Stimulated activated memory B cell treated with anti-CD40 and anti-IgM and Interleukin-4, amounts not matched to agents 10 μg/mL and 1 μg/mL and 100 μg/mL, for 72 hours (primary cell): ENCODE measurements around the gene LRRC36.
A peak's percentile ranks its signal among the peaks of the same experiment; 100 is the strongest.
"Not testable (repeated sequence)": the region's sequence is repeated elsewhere in the genome, so short reads cannot be mapped to it uniquely, and the experiment has no call there.

Experiments
- ATAC-seq: fragments of 150-1000 bp; cut with Tn5 transposase; 2 replicates; pipeline ENCODE4 v1.10.0; 2021
- H3K27ac Mint-ChIP-seq: one replicate; pipeline ENCODE4 v1.8.0; 2022; ENCODE audit warnings: mild to moderate bottlenecking, mixed read lengths
- H3K27me3 Mint-ChIP-seq: one replicate; pipeline ENCODE4 v1.8.0; 2022; ENCODE audit warnings: mixed read lengths
- H3K36me3 Mint-ChIP-seq: one replicate; pipeline ENCODE4 v1.8.0; 2022; ENCODE audit warnings: mixed read lengths
- H3K4me1 Mint-ChIP-seq: one replicate; pipeline ENCODE4 v1.8.0; 2022; ENCODE audit warnings: mixed read lengths
- H3K4me3 Mint-ChIP-seq: one replicate; pipeline ENCODE4 v1.8.0; 2022; ENCODE audit warnings: mild to moderate bottlenecking, moderate library complexity, mixed read lengths
- H3K9me3 Mint-ChIP-seq: one replicate; pipeline ENCODE4 v1.8.0; 2022; ENCODE audit warnings: mixed read lengths

LRRC36 gene

GRCh38 chr16:67412294-67412693 is 85.7 kb downstream of the LRRC36 start:
- Mint-ChIP-seq H3K27ac (no peak overlapping the region), H3K9me3 (no peaks in the 10 kb centered on the region), H3K27me3 (peaks cover 38% of the 10 kb centered on the region), H3K4me3 (no peak overlapping the region), H3K36me3 (no peaks in the 10 kb centered on the region), H3K4me1 (peaks cover 20% of the 10 kb centered on the region)
- ATAC-seq = no peak

GRCh38 chr16:67413978-67414911 is 87.6 kb downstream of the LRRC36 start:
- Mint-ChIP-seq H3K27ac (no peak overlapping the region), H3K27me3 (peaks cover 41% of the 10 kb centered on the region), H3K9me3 (no peaks in the 10 kb centered on the region), H3K36me3 (no peaks in the 10 kb centered on the region), H3K4me1 (peaks cover 20% of the 10 kb centered on the region), H3K4me3 (no peak overlapping the region)
- ATAC-seq = no peak

- Mint-ChIP-seq H3K4me3 (peak overlapping the region; percentile 68), H3K27ac (peak overlapping the region; percentile 85), H3K27me3 (peaks cover 36% of the 10 kb centered on the region), H3K4me1 (peaks cover 20% of the 10 kb centered on the region)
- not testable (repeated sequence) for H3K9me3 Mint-ChIP-seq, H3K36me3 Mint-ChIP-seq, ATAC-seq
These were observed 88.8 kb downstream of the LRRC36 start for GRCh38 chr16:67415421-67415820.

GRCh38 chr16:67415872-67416793 is 89.5 kb downstream of the LRRC36 start, which contains the start of gene ZDHHC1:
Gene ZDHHC1, minus strand, starts transcription at chr16:67416477. Its CDS starts 8,702 bp downstream, at chr16:67407775.
- Mint-ChIP-seq H3K9me3 (no peaks in the 10 kb centered on the region), H3K27me3 (peaks cover 36% of the 10 kb centered on the region), H3K36me3 (no peaks in the 10 kb centered on the region), H3K4me3 (peak within 1 kb of the TSS; percentile 88), H3K4me1 (peaks cover 20% of the 10 kb centered on the region), H3K27ac (peak within 1 kb of the TSS; percentile 85)
- peak; percentile 87 for ATAC-seq

GRCh38 chr16:67417333-67418061 is 90.9 kb downstream of the LRRC36 start:
- Mint-ChIP-seq H3K4me1 (peaks cover 20% of the 10 kb centered on the region), H3K36me3 (no peaks in the 10 kb centered on the region), H3K9me3 (no peaks in the 10 kb centered on the region), H3K4me3 (peak overlapping the region; percentile 24), H3K27me3 (peaks cover 41% of the 10 kb centered on the region), H3K27ac (no peak overlapping the region)
- ATAC-seq = no peak

GRCh38 chr16:67419502-67419901 is 92.9 kb downstream of the LRRC36 start:
- H3K4me3 Mint-ChIP-seq = no peak overlapping the region
- H3K27ac Mint-ChIP-seq = no peak overlapping the region
- no peaks in the 10 kb centered on the region for H3K9me3 Mint-ChIP-seq
- no peaks in the 10 kb centered on the region for H3K36me3 Mint-ChIP-seq
- H3K4me1 Mint-ChIP-seq = peaks cover 15% of the 10 kb centered on the region
- ATAC-seq = no peak
- H3K27me3 Mint-ChIP-seq = peaks cover 45% of the 10 kb centered on the region

- Mint-ChIP-seq H3K36me3 (no peaks in the 10 kb centered on the region), H3K4me3 (no peak overlapping the region), H3K9me3 (no peaks in the 10 kb centered on the region), H3K4me1 (peaks cover 14% of the 10 kb centered on the region), H3K27me3 (peaks cover 45% of the 10 kb centered on the region), H3K27ac (no peak overlapping the region)
- ATAC-seq = no peak
These were observed 93.3 kb downstream of the LRRC36 start for GRCh38 chr16:67419931-67420330.

GRCh38 chr16:67421030-67421429 is 94.4 kb downstream of the LRRC36 start:
- no peaks in the 10 kb centered on the region for H3K36me3 Mint-ChIP-seq
- peaks cover 11% of the 10 kb centered on the region for H3K4me1 Mint-ChIP-seq
- H3K27me3 Mint-ChIP-seq = peaks cover 38% of the 10 kb centered on the region
- no peak overlapping the region for H3K4me3 Mint-ChIP-seq
- no peak for ATAC-seq
- H3K9me3 Mint-ChIP-seq = no peaks in the 10 kb centered on the region
- H3K27ac Mint-ChIP-seq = no peak overlapping the region

GRCh38 chr16:67423015-67423414 is 96.4 kb downstream of the LRRC36 start:
- H3K27me3 Mint-ChIP-seq = peaks cover 36% of the 10 kb centered on the region

GRCh38 chr16:67423611-67424260 is 97.1 kb downstream of the LRRC36 start:
- no peaks in the 10 kb centered on the region for H3K36me3 Mint-ChIP-seq

More at GRCh38 chr16:67423015-67423414, 96.4 kb downstream of the LRRC36 start:
- Mint-ChIP-seq H3K4me3 (no peak overlapping the region), H3K36me3 (no peaks in the 10 kb centered on the region), H3K27ac (no peak overlapping the region), H3K4me1 (peaks cover 4% of the 10 kb centered on the region), H3K9me3 (no peaks in the 10 kb centered on the region)
- ATAC-seq = no peak

GRCh38 chr16:67424261-67424615 is 97.6 kb downstream of the LRRC36 start:
- H3K27ac Mint-ChIP-seq = no peak overlapping the region
- H3K4me3 Mint-ChIP-seq = no peak overlapping the region
- no peaks in the 10 kb centered on the region for H3K9me3 Mint-ChIP-seq
- no peak for ATAC-seq
- no peaks in the 10 kb centered on the region for H3K36me3 Mint-ChIP-seq
- H3K27me3 Mint-ChIP-seq = peaks cover 39% of the 10 kb centered on the region
- H3K4me1 Mint-ChIP-seq = peaks cover 4% of the 10 kb centered on the region

More at GRCh38 chr16:67423611-67424260, 97.1 kb downstream of the LRRC36 start:
- no peak overlapping the region for H3K4me3 Mint-ChIP-seq
- H3K9me3 Mint-ChIP-seq = no peaks in the 10 kb centered on the region
- no peak overlapping the region for H3K27ac Mint-ChIP-seq
- H3K27me3 Mint-ChIP-seq = peaks cover 38% of the 10 kb centered on the region
- peaks cover 4% of the 10 kb centered on the region for H3K4me1 Mint-ChIP-seq
- ATAC-seq = no peak

- no peaks in the 10 kb centered on the region for H3K9me3 Mint-ChIP-seq
- peaks cover 40% of the 10 kb centered on the region for H3K27me3 Mint-ChIP-seq
These were observed 98.4 kb downstream of the LRRC36 start for GRCh38 chr16:67425061-67425460.

GRCh38 chr16:67425580-67425979 is 99.0 kb downstream of the LRRC36 start:
- no peak for ATAC-seq
- no peaks in the 10 kb centered on the region for H3K9me3 Mint-ChIP-seq
- peaks cover 10% of the 10 kb centered on the region for H3K4me1 Mint-ChIP-seq
- no peaks in the 10 kb centered on the region for H3K36me3 Mint-ChIP-seq
- H3K27ac Mint-ChIP-seq = no peak overlapping the region
- H3K4me3 Mint-ChIP-seq = no peak overlapping the region
- H3K27me3 Mint-ChIP-seq = peaks cover 46% of the 10 kb centered on the region

More at GRCh38 chr16:67425061-67425460, 98.4 kb downstream of the LRRC36 start:
- no peak overlapping the region for H3K27ac Mint-ChIP-seq
- no peak for ATAC-seq
- H3K4me1 Mint-ChIP-seq = peaks cover 5% of the 10 kb centered on the region
- no peaks in the 10 kb centered on the region for H3K36me3 Mint-ChIP-seq
- H3K4me3 Mint-ChIP-seq = no peak overlapping the region

- no peaks in the 10 kb centered on the region for H3K9me3 Mint-ChIP-seq
- peaks cover 46% of the 10 kb centered on the region for H3K27me3 Mint-ChIP-seq
- no peak overlapping the region for H3K27ac Mint-ChIP-seq
- peaks cover 10% of the 10 kb centered on the region for H3K4me1 Mint-ChIP-seq
- H3K4me3 Mint-ChIP-seq = no peak overlapping the region
- ATAC-seq = no peak
- H3K36me3 Mint-ChIP-seq = no peaks in the 10 kb centered on the region
These were observed 99.4 kb downstream of the LRRC36 start for GRCh38 chr16:67426022-67426421.
